GM21390 (cell line): ENCODE data around the gene RNLS.
A peak's percentile ranks its signal among the peaks of the same experiment; 100 is the strongest.

Experiments
- ATAC-seq: cut with Tn5 transposase; IDR thresholded peaks from one replicate; pipeline ENCODE4 v1.9.1; 2021; ENCODE audit not compliant: unreplicated experiment

Gene RNLS

DNA sequence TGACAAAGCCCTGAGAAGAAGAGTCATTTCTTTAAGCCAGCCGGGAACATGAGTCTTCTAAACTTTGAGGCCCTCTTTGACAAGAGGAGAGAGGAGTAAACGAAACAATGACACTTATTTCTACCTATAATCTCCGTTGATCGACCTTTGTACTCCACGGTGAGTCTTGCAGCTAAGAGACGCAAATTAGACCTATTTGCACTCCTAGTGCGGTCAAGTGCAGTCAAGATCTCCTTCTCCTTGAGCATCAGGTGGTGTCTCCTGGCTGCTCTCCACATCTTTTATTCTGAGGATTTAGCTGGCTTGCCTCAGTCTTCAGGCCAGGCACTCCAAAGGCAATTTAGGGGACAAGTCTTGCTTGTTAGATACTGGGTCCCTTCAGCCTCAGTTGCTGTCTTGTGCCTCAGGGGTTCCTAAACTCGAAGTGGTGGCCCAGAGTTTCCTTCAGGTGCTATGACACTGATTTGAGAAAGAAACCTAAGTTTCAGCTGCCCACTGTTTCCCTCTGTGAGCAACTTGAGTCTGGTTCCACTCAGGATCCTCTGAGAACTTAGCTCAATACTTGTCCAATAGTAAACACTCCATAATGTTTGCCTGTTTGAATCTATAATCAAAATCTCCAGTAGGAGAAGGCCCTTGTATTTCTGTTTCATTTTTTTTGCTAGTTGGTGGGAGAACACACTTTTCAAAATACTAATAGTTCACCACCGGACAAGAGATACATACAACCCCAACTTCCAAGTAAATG lies 312.9 kb downstream of the RNLS start:
- ATAC-seq: no peak

DNA sequence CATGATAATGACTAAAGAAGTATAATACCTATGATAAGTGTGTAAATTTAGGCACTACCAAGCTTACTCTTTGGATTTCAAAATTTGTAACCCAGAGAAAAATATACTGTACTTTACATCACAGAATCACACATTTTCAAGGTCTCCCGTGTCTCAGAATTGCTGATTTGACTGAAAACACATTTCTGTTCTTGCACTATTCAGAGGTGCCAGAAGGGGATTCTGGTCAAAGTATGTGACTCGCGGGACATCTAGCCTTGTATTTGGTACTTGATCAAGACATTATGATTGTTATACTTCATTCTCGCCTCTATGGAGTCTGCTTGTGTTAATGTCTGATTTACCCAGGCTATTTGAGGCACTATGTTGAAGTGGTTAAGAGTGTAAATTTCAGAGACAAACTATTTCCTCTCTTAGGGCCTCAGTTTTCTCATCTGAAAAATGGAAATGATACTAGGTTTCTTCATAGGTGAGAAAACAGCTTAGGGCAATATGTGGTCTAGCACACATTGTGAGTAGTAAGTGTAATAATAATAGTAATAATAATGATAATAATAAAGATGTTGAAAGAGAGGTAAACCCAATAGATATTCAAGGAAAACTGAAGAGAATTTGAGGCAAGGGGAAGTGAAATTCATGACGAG lies 320.4 kb downstream of the RNLS start:
- ATAC-seq: no peak

DNA sequence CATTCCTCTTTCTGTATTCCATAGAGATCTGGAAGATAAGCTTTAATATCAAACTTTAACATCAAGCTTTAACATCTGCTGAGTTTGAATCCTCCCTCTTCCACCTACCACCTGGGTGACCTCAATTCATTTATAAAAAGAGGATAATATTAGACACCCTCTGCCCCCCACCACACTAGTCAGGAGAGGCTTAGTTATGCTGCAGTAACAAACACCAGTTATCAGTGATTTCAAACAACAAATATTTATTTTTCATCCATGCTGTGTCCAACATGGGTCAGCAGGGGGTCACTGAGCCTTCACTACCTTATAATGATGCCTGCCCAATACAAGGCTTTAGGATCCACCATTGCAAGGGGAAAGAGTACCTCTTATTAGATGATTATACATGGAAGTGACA lies 322.0 kb downstream of the RNLS start:
- no peak for ATAC-seq

DNA sequence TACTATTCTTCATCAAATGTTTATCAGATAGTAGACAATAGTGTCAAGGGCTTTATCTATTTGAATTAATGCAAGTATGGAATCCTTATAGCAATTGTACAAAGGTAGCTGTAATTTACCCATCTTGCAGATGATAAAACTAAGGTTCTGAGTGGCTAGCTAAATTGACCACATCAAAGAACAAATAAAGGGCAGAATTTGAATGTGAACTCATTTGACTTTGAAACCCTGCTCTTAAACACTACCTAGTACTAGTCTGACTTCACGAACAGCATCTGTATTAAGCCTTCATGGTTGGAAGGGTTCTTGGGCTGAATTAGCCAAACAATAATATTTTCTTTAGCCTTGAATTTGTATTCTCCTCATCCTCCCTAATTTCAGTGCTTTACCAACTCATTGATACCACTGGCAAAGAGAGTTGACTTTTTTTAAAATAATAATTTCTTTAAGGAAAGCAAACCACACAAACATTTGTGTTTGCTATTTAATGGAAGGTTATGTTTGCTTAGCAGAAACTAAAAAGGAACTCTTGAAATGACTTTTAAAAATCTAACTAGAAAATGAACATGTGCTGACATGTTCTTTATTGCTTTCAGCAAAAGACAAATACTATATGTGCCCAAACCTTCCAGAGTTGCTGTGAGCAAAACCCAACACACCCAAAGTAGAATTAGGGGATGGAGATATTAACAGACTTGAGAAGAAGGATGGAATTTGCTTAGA lies 322.6 kb downstream of the RNLS start:
- ATAC-seq: no peak

DNA sequence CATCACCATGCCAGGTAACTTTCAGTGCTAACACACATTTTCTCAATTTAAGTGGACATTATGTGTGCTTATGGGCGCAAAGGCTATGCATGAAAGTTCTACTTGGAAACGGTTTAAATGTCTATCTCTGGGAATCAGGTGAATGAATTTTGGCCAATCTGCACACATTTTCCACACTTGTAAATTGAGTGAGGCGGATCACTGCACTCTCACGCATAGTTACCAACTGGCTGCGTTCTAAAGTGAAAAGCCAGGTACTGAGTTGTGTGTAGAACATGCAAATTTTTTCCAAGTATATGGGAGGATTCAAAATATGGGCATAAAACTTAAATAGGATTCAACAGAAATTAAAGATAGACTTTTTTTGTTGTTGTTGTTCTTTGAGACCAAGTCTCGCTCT lies 323.7 kb downstream of the RNLS start:
- ATAC-seq: no peak

DNA sequence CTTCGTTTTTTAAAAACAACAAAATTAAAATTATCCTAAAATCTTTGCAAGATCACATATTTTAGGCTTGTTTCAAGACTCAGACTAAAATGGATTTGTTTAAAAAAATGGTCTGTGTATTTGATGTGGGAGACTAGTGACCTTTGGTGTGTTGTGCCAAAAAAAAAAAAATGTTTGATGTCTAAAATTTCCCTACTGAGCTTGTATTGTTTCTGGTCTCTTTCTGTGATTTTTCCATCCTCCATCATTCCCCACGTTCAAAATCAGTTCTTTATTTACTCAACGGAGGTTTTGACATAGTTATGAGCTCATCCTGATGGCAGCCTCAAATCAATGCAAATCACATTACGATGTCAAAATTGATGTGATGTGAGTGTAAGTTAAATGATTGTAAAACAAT lies 326.2 kb downstream of the RNLS start:
- no peak for ATAC-seq

DNA sequence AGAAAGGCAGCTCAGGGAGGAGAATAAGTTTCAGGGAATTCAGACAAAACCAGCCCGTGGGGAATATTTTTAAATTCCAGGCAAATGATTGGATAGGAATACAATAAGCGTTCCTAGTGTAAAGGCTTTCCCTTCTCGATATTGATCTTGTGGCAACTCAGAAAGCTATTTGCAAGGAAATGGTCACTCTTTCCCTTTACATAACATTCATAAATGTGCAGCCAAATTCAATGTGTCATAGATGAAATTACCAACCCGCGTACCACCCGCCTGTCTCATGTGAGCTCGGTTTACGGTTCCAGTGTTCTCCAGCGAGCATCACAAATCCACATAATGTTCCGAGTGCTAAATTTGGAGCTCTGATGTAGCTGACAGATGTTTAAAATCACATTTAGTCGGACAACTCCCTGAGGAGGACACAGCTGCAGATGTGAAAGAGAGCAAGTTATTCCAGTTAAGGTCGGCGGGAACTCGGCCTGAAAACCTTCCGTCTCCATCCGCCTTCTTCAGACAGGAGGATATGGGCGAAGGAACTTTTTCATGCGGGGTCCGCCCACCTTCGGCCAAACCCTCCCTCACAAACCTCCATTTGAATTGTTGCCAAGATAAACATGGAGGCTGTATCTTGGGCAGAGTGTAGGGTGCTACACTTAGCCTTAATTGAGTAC lies 327.0 kb downstream of the RNLS start:
- no peak for ATAC-seq

DNA sequence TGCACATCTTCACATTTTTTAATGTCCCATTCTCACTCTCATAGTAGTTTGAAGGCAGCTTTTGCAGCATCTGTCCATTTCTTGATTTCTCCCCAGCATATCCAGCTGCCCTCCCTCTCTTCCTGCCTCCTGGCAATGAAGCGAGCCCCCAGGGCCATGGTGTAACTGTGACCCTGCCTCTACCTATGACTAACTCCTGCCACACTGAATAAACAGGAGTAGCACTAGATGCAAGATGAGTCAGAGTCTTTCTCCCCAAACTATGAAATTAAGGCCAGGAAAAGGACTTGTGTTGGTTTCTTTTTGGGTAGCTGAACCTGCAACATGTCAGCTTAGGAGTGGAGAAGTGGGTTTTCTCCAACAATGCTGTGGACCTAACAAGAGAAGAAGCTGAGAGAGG lies 329.0 kb downstream of the RNLS start:
- peak; percentile 51 for ATAC-seq

DNA sequence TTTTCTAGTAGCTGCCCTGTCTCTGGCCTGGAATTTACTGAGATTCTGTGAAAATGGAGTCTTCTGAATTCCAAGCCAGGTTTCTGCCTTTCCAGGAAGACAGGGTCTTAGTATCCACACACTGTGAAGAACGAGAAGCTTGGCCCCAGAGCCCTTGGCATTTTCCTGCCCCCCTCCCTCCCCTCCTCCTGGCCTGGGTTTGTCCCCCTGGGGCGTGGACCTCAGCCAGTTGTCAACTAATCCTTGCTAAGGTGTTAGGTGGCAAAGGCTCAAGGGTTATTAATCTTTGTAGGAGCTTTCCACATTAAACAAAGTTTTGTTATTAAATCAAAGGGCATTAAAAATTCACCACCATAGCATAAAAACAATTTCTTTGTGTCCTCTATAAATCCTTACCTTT lies 329.5 kb downstream of the RNLS start:
- ATAC-seq: no peak

DNA sequence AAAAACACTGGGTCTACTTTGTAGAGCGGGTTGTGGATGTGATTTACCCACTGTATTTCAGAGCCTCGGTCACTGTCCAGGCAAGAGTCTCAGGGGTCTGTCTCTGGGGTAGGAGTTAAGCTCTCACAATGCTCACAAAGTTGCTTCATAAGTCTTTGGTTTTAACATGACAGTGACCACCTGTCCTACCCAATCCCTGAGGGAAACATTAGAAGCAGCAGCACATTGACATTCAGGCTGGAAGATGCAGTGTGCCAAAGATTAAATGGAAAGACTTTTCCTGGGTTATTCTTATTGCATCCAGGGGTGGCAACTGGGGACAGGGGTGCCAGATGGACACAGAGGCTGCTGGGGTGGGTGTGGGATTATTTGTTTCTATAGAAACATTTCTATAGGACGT lies 330.0 kb downstream of the RNLS start:
- no peak for ATAC-seq

DNA sequence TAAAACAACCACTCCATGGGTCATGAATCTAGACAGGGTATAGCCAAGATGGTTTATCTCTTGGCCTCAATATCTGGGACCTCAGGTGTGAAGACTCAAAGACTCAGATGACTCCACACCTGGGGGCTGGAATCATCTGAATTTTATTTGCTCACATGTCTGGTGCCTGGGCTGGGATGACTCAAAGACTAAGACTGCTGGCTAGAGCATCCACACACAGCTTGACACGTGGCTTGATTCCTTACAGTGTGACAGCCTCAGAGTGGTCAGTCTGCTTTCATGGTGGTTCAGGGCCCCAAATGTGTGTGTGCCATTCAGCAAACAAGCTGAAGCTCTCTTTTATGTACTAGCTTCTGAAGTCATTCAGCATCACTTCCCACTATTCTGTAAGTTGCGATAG lies 333.7 kb downstream of the RNLS start:
- no peak for ATAC-seq

DNA sequence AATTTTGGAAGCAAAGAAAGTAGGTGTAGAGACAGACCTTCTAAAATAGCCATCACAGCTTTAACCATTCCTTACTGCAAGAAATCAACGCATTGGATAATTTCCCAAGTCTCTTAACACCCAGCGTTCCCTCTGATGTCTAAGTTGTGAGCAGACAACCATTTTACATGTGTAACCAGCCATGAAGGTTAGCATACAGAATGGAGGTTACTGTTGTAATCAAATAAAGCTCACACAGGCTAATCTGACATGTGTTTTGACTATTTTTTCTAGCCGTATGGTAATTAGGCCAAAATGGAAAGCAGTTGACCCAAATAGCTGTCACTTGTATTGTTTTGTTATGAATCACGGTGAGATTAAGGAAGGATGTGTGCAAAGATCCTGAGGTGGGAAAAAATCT lies 336.4 kb downstream of the RNLS start:
- no peak for ATAC-seq

DNA sequence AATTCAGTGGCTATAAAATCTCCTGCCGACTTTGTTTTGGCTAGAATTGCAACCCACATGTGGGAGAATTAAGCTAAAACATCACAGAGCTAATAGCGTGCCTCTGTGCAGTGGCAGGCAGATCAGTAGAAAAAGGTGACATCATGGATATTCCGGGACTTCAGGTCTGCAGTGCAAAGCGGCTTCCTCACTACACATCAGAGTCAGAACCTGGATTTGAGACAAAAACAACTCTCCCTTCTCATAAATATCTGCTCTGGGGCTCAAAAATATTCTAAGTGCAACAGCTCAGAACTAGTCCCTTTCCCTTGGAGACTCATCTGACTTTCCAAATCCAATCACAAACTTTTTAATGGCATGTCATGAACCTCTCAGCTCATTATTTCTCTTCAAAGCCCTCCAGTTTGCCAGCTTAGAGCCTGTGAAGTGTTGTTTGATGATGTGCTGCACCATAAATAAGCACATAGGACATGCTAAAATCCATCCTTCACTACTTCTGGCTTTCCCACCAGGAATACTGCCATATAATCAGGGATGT lies 337.1 kb downstream of the RNLS start:
- ATAC-seq: no peak

DNA sequence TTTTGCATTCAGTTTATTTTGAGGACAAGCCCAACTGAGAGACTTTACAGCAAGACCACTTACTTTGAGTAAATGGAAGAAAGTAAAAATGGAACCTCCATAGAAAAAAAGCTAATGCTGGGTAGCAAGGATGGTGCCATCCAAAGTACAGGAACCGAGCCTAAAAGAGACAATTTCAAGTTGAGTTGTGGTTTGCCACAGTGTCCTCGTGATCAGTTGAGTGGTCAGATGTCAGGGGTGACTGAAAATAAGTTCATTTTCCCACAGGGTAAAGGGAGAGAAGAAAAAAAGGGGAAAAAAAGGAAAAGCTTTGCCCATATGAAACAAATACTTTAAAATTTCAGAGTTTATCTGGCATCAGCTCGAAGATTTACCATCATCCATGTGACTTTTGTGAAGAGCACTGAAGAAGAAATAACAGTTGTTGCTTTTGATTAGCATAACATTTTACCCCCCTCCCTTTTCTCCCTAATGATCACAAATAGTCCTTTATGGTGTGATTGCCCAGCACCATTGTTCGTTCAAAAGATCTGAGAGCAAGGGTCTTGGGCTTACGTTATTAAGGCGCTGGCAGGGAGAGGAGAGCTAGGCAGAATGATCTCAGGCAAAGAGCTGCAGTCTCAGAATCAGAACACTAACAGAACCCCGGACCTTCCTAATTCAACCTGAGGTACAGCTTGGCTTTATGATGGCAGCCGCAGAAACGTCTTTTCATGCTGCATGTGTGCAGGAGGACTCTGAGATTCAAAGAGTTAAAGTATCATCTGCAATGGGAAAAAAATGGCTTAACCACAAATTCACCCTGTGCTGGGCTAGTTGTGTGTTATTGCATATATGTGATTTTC lies 338.1 kb downstream of the RNLS start:
- no peak for ATAC-seq

DNA sequence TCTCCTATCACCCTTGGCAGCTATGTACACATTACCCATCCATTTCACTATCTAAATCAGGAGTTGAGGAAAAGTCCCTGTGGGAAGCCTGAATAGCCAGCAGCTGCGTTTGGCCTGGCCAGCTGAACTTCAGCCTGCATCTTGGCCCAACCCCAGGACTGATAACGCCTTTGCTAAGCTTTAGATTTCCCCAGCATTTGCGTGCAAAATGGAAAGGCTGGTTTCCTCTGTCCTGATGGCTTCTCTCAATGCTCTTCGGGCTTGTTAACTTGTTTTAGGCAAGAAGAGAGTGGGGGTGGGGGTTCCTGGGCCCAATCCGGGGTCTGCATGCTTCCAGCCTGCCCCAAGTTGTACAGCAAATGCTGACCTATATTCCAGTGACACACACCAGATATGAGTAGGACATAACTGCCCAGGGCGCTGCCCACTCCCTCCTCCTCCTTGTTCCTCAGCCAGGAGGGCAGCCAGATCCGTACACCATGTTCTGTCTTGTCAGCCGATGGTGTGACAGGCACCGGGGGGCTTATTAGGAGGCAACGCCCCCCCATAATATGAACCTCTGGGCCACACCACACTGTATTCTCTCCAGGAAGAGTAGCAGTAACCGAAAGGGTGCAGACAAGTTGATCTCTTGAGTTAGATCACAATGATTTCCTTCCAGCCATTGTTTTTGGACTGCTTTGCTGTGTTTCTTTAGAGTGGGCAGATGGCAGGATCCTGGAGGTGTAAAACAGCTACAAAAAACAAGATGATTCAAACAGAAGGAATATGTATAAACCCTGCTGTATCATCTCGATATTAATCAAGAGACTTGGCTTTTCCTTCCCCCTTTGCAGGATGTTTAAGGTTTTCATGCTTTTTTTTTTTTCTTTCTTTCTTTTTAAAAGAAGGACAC lies 339.0 kb downstream of the RNLS start:
- ATAC-seq: no peak

DNA sequence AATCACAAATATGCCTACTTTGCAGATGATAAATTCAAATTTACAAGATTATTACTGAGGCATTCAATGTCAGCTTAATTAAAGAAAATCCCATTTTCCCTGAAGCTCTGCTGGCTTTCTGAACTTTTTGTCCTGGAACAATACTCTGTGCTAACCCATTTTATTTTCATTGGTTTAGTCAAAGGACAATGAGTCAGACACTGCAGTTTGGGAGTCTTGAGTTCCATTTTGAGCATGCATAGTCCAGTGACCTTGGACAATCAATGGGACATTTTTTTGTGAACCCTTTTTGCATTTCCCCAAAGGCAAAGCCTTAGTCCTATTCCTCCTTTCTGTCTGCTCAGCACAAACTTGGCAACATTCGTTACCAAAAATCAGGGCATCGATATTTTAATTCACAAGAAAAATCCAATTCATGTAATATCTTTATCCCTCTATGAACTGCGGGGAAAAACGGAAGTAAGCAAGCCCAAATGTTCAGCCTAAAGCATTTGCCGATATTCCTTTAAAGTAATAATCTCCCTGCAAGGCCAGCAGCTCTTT lies 339.8 kb downstream of the RNLS start:
- no peak for ATAC-seq

DNA sequence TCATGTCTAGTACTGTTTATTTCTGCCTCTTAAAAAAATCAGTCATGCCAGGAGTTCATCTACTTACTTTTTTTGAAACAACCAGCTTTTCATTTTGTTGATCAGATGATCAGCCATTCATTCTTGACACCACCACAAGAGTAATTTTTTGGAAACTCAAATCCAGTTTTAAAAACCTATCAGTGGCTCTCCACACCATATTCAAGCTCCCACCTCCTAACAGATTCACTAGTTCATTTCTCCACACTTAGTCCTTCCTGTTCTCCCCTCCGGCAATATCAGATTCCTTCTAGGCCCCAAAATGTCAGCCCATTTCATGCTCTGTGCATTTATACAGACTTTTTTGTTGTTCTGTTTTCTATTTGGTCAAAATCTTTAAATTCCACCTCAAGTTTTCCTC lies 341.6 kb downstream of the RNLS start:
- no peak for ATAC-seq

DNA sequence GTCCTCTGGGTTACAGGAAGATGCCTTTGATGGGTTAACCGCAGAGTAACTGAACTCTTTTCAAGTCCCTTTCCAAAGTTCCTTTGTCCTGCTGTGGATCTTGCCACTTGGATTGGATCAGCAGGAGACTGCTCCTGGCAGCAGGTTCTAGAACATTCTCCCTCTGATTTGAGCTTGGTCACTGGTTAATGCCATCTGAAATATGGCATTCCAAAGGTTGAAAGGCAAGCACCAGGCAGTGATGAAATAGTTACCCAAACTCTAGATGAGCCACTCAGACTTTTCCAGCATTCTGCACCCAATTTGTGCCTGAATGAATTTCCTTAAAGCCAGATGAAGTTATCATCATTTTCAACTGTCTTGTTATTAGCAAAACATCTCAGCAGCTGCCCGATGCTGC lies 343.9 kb downstream of the RNLS start:
- ATAC-seq: no peak

DNA sequence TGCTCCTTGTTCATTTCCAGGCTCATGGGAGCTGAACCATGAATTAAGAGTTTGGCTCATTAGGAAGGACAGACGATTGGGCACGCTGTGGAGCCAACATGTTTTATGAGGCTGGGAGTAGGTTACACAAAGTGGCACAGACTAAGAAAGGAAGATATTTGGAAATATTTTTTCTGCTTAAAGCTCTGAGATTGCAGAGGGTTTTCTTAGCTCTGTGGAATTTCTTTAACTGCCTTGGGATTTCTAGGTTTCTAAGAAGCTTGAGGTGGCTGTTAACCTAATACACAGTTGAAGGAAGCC lies 344.6 kb downstream of the RNLS start:
- ATAC-seq: no peak
